Measurements from ENCODE around the gene TPSB2. TPM values are rescaled to one million over a fixed set of nuclear protein-coding genes. Genes with fewer than 3 reads are reported as not detected.
"Not testable (repeated sequence)": the region's sequence is repeated elsewhere in the genome, so short reads cannot be mapped to it uniquely, and the experiment has no call there.

The TPSB2 gene
- polyA plus RNA-seq, 1 donor (not counting 4 experiments of a cell fraction or from before 2014, with no cell fraction given): not detected

DNA sequence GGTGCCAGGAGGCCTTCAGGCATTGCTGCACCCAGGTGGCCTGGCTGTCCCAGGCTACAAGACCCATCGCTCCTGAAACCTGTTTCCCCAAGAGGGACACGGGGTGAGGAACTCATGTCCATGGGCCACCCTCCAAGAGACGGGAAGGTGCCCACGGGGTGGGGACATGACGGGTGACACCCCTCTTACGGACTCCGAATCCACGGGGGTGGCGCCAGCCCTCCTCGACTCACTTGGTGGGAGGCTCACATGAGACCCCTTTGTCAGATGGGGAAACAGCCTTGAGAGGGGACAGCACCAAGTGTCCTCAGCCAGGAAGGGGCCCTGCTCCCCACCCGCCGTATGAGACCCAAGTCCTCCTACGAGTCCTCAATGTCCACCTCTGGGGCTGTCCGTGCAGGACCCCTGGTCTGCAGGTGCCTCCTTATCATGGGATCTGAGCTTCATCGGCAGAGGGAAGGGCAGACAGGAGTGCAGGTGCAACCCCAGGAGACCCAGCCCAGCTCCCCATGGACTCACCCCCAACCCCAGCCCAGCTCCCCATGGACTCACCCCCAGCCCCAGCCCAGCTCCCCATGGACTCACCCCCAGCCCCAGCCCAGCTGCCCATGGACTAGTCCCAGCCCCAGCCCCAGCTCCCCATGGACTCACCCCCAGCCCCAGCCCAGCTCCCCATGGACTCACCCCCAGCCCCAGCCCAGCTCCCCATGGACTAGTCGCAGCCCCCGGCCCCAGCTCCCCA lies 658 bp upstream of the TPSB2 start:
- H4K20me1 ChIP-seq (ENCODE audit: control insufficient read depth, extremely low read depth, insufficient read depth, low read length); H3K79me2 ChIP-seq (ENCODE audit: control insufficient read depth, insufficient read depth, low read length); H2AFZ ChIP-seq (ENCODE audit: control insufficient read depth, low read length); H3K27me3 ChIP-seq (ENCODE audit: control insufficient read depth, extremely low read depth, insufficient read depth, low read length); H3K9ac ChIP-seq (ENCODE audit: control insufficient read depth, extremely low read depth, insufficient read depth, low read length); H3K4me1 ChIP-seq (ENCODE audit: control insufficient read depth, extremely low read depth, insufficient read depth, low read length); dilution Hi-C loops (cut with MboI; ENCODE audit: extremely low pct_ligation_motif_present, low sequenced_read_pairs); DNase-seq (ENCODE audit: low read depth, low spot score); FAIRE-seq; H3K4me2 ChIP-seq (ENCODE audit: control insufficient read depth, extremely low read depth, insufficient read depth, low read depth, low read length); H3K4me3 ChIP-seq (ENCODE audit: control insufficient read depth in 2 of 3, extremely low read depth in 1 of 3, insufficient read depth in 2 of 3, low read depth in 1 of 3, low read length in 3 of 3); H3K9me1 ChIP-seq (ENCODE audit: control insufficient read depth, extremely low read depth, insufficient read depth, low read length); H3K9me3 ChIP-seq (ENCODE audit: control insufficient read depth, low read depth, low read length); H3K27ac ChIP-seq (ENCODE audit: control insufficient read depth, insufficient read depth, low read length); H3K36me3 ChIP-seq (ENCODE audit: control insufficient read depth in 2 of 2, extremely low read depth in 1 of 2, insufficient read depth in 2 of 2, low read length in 2 of 2): not testable (repeated sequence)

DNA sequence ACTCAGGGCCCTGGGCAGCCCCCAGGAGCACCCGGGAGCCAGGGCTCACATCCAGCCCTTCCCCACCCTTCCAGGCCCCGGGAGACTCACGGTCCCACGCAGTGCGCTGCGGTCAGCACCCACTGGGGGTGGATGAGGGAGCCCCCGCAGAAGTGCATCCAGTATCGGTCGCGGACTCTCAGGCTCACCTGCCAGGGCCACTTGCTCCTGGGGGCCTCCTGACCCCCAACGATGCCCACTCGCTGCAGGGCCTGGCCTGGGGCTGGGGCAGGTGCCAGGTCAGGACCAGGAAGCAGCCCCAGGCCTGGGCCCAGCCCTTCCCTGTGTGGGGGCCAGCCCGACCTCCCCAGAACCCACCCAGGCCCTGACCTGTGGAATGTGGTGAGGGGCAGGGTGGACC lies 508 bp downstream of the TPSB2 start:
- H3K4me1 ChIP-seq (ENCODE audit: control insufficient read depth, extremely low read depth, insufficient read depth, low read length); H3K79me2 ChIP-seq (ENCODE audit: control insufficient read depth, insufficient read depth, low read length); H3K9me3 ChIP-seq (ENCODE audit: control insufficient read depth, low read depth, low read length); H2AFZ ChIP-seq (ENCODE audit: control insufficient read depth, low read length); H3K36me3 ChIP-seq (ENCODE audit: control insufficient read depth in 2 of 2, extremely low read depth in 1 of 2, insufficient read depth in 2 of 2, low read length in 2 of 2); H3K27me3 ChIP-seq (ENCODE audit: control insufficient read depth, extremely low read depth, insufficient read depth, low read length); H3K4me3 ChIP-seq (ENCODE audit: control insufficient read depth in 2 of 3, extremely low read depth in 1 of 3, insufficient read depth in 2 of 3, low read depth in 1 of 3, low read length in 3 of 3); H3K9me1 ChIP-seq (ENCODE audit: control insufficient read depth, extremely low read depth, insufficient read depth, low read length); H3K9ac ChIP-seq (ENCODE audit: control insufficient read depth, extremely low read depth, insufficient read depth, low read length); dilution Hi-C loops (cut with MboI; ENCODE audit: extremely low pct_ligation_motif_present, low sequenced_read_pairs); H4K20me1 ChIP-seq (ENCODE audit: control insufficient read depth, extremely low read depth, insufficient read depth, low read length); H3K4me2 ChIP-seq (ENCODE audit: control insufficient read depth, extremely low read depth, insufficient read depth, low read depth, low read length); DNase-seq (ENCODE audit: low read depth, low spot score); FAIRE-seq; H3K27ac ChIP-seq (ENCODE audit: control insufficient read depth, insufficient read depth, low read length): not testable (repeated sequence)

- H3K9ac ChIP-seq (ENCODE audit: control insufficient read depth, extremely low read depth, insufficient read depth, low read length); dilution Hi-C loops (cut with MboI; ENCODE audit: extremely low pct_ligation_motif_present, low sequenced_read_pairs); H3K4me3 ChIP-seq (ENCODE audit: control insufficient read depth in 2 of 3, extremely low read depth in 1 of 3, insufficient read depth in 2 of 3, low read depth in 1 of 3, low read length in 3 of 3); H3K9me1 ChIP-seq (ENCODE audit: control insufficient read depth, extremely low read depth, insufficient read depth, low read length); H3K79me2 ChIP-seq (ENCODE audit: control insufficient read depth, insufficient read depth, low read length); DNase-seq (ENCODE audit: low read depth, low spot score); FAIRE-seq; H3K4me2 ChIP-seq (ENCODE audit: control insufficient read depth, extremely low read depth, insufficient read depth, low read depth, low read length); H3K9me3 ChIP-seq (ENCODE audit: control insufficient read depth, low read depth, low read length); H3K27me3 ChIP-seq (ENCODE audit: control insufficient read depth, extremely low read depth, insufficient read depth, low read length); H2AFZ ChIP-seq (ENCODE audit: control insufficient read depth, low read length); H4K20me1 ChIP-seq (ENCODE audit: control insufficient read depth, extremely low read depth, insufficient read depth, low read length); H3K27ac ChIP-seq (ENCODE audit: control insufficient read depth, insufficient read depth, low read length); H3K36me3 ChIP-seq (ENCODE audit: control insufficient read depth in 2 of 2, extremely low read depth in 1 of 2, insufficient read depth in 2 of 2, low read length in 2 of 2); H3K4me1 ChIP-seq (ENCODE audit: control insufficient read depth, extremely low read depth, insufficient read depth, low read length): not testable (repeated sequence)
These were observed 1.8 kb downstream of the TPSB2 start for GRCh38 chr16:1228227-1228626.

GRCh38 chr16:1226692-1227091 lies 3.3 kb downstream of the TPSB2 start:
- H4K20me1 ChIP-seq (ENCODE audit: control insufficient read depth, extremely low read depth, insufficient read depth, low read length); FAIRE-seq; H3K36me3 ChIP-seq (ENCODE audit: control insufficient read depth in 2 of 2, extremely low read depth in 1 of 2, insufficient read depth in 2 of 2, low read length in 2 of 2); H3K4me1 ChIP-seq (ENCODE audit: control insufficient read depth, extremely low read depth, insufficient read depth, low read length); H3K4me2 ChIP-seq (ENCODE audit: control insufficient read depth, extremely low read depth, insufficient read depth, low read depth, low read length); dilution Hi-C loops (cut with MboI; ENCODE audit: extremely low pct_ligation_motif_present, low sequenced_read_pairs); H3K9me1 ChIP-seq (ENCODE audit: control insufficient read depth, extremely low read depth, insufficient read depth, low read length); H2AFZ ChIP-seq (ENCODE audit: control insufficient read depth, low read length); H3K27me3 ChIP-seq (ENCODE audit: control insufficient read depth, extremely low read depth, insufficient read depth, low read length); DNase-seq (ENCODE audit: low read depth, low spot score); H3K79me2 ChIP-seq (ENCODE audit: control insufficient read depth, insufficient read depth, low read length); H3K9me3 ChIP-seq (ENCODE audit: control insufficient read depth, low read depth, low read length); H3K27ac ChIP-seq (ENCODE audit: control insufficient read depth, insufficient read depth, low read length); H3K4me3 ChIP-seq (ENCODE audit: control insufficient read depth in 2 of 3, extremely low read depth in 1 of 3, insufficient read depth in 2 of 3, low read depth in 1 of 3, low read length in 3 of 3); H3K9ac ChIP-seq (ENCODE audit: control insufficient read depth, extremely low read depth, insufficient read depth, low read length): not testable (repeated sequence)

GRCh38 chr16:1225728-1226311 lies 4.2 kb downstream of the TPSB2 start:
- H3K36me3 ChIP-seq (ENCODE audit: control insufficient read depth in 2 of 2, extremely low read depth in 1 of 2, insufficient read depth in 2 of 2, low read length in 2 of 2); DNase-seq (ENCODE audit: low read depth, low spot score); H3K27me3 ChIP-seq (ENCODE audit: control insufficient read depth, extremely low read depth, insufficient read depth, low read length); H3K9me3 ChIP-seq (ENCODE audit: control insufficient read depth, low read depth, low read length); H3K9ac ChIP-seq (ENCODE audit: control insufficient read depth, extremely low read depth, insufficient read depth, low read length); H2AFZ ChIP-seq (ENCODE audit: control insufficient read depth, low read length); H3K9me1 ChIP-seq (ENCODE audit: control insufficient read depth, extremely low read depth, insufficient read depth, low read length); FAIRE-seq; H3K4me1 ChIP-seq (ENCODE audit: control insufficient read depth, extremely low read depth, insufficient read depth, low read length); dilution Hi-C loops (cut with MboI; ENCODE audit: extremely low pct_ligation_motif_present, low sequenced_read_pairs); H3K4me2 ChIP-seq (ENCODE audit: control insufficient read depth, extremely low read depth, insufficient read depth, low read depth, low read length); H3K27ac ChIP-seq (ENCODE audit: control insufficient read depth, insufficient read depth, low read length); H3K4me3 ChIP-seq (ENCODE audit: control insufficient read depth in 2 of 3, extremely low read depth in 1 of 3, insufficient read depth in 2 of 3, low read depth in 1 of 3, low read length in 3 of 3); H3K79me2 ChIP-seq (ENCODE audit: control insufficient read depth, insufficient read depth, low read length); H4K20me1 ChIP-seq (ENCODE audit: control insufficient read depth, extremely low read depth, insufficient read depth, low read length): not testable (repeated sequence)

Measured in keratinocyte (primary cell).